DND-41 (cell line): Measurements from ENCODE around the gene LRRC30.
A peak's percentile ranks its signal among the peaks of the same experiment; 100 is the strongest.

Experiments
- ATAC-seq: fragments of 200-7000 bp; cut with Tn5 transposase; 3 replicates; pipeline ENCODE4 v1.9.1; 2021; ENCODE audit warnings: low read depth; ENCODE audit not compliant: insufficient read depth
- DNase-seq: peaks from one replicate; pipeline ENCODE4 v3.0.0-alpha.2; 2020
- H2AFZ ChIP-seq: 2 replicates; pipeline ENCODE4 v1.6.0; 2012; ENCODE audit warnings: low read depth, low read length
- H3K27ac ChIP-seq: 2 replicates; pipeline ENCODE4 v1.5.1; 2012; ENCODE audit warnings: low read length, inconsistent platforms
- H3K27me3 ChIP-seq: fragments of 200-600 bp; sonication (generic); 2 replicates; pipeline ENCODE4 v1.6.0; 2012; ENCODE audit warnings: low read length, mild to moderate bottlenecking, inconsistent platforms; ENCODE audit not compliant: insufficient read depth, poor library complexity
- H3K36me3 ChIP-seq: 2 replicates; pipeline ENCODE4 v1.5.1; 2012; ENCODE audit warnings: low read length, inconsistent platforms; ENCODE audit not compliant: insufficient read depth
- H3K4me1 ChIP-seq: 2 replicates; pipeline ENCODE4 v1.5.1; 2012; ENCODE audit warnings: mild to moderate bottlenecking, low read length; ENCODE audit not compliant: insufficient read depth
- H3K4me2 ChIP-seq: 2 replicates; pipeline ENCODE4 v1.6.0; 2012; ENCODE audit warnings: mild to moderate bottlenecking, moderate library complexity, low read length, inconsistent platforms; ENCODE audit not compliant: insufficient read depth
- H3K4me3 ChIP-seq, 2 experiments: fragments of 200-600 bp in 1 of 2; shearing (Covaris generic) in 1 of 2; 2 replicates each; pipeline ENCODE4 v1.5.1; 2012 to 2016; ENCODE audit warnings: inconsistent platforms in 2 of 2, low read length in 2 of 2, mild to moderate bottlenecking in 2 of 2, low read depth in 1 of 2, moderate library complexity in 1 of 2
- H3K79me2 ChIP-seq: 2 replicates; pipeline ENCODE4 v1.6.0; 2012; ENCODE audit warnings: low read length, inconsistent platforms; ENCODE audit not compliant: insufficient read depth
- H3K9ac ChIP-seq: 2 replicates; pipeline ENCODE4 v1.6.0; 2012; ENCODE audit warnings: low read depth, mild to moderate bottlenecking, inconsistent platforms, low read length, moderate library complexity
- H3K9me3 ChIP-seq: 2 replicates; pipeline ENCODE4 v1.5.1; 2012; ENCODE audit warnings: low read length, moderate library complexity, mild to moderate bottlenecking, inconsistent platforms; ENCODE audit not compliant: insufficient read depth, severe bottlenecking
- H4K20me1 ChIP-seq: 2 replicates; pipeline ENCODE4 v1.6.0; 2012; ENCODE audit warnings: low read length; ENCODE audit not compliant: insufficient read depth
- CTCF ChIP-seq: IDR thresholded peaks from 2 replicates; pipeline ENCODE4 v1.5.1; 2012; ENCODE audit warnings: borderline replicate concordance, low read length, moderate library complexity, mild to moderate bottlenecking; ENCODE audit not compliant: poor library complexity, severe bottlenecking; ENCODE audit errors: extremely low read depth
- EZH2 ChIP-seq: IDR thresholded peaks from 3 replicates; pipeline ENCODE4 v1.6.1; 2012; ENCODE audit warnings: borderline replicate concordance, low read depth, mild to moderate bottlenecking, moderate library complexity, low read length, inconsistent platforms; ENCODE audit not compliant: severe bottlenecking

The LRRC30 gene

GRCh38 chr18:7269942-7270341, 39.1 kb downstream of the LRRC30 start:
- no peak for TF ChIP-seq CTCF
- no peak for TF ChIP-seq EZH2
- ATAC-seq: no peak
- H3K27me3 ChIP-seq: no peaks in the 10 kb centered on the region
- no peak overlapping the region for H3K4me3 ChIP-seq
- no peaks in the 10 kb centered on the region for H3K36me3 ChIP-seq
- DNase-seq: no peak
- no peak overlapping the region for H3K4me2 ChIP-seq
- no peak overlapping the region for H2AFZ ChIP-seq
- H3K9ac ChIP-seq: no peak overlapping the region
- no peak overlapping the region for H3K27ac ChIP-seq
- no peaks in the 10 kb centered on the region for H4K20me1 ChIP-seq
- no peaks in the 10 kb centered on the region for H3K9me3 ChIP-seq
- no peaks in the 10 kb centered on the region for H3K4me1 ChIP-seq
- H3K79me2 ChIP-seq: no peaks in the 10 kb centered on the region

- Histone ChIP-seq H2AFZ (no peak overlapping the region), H3K79me2 (no peaks in the 10 kb centered on the region), H3K4me1 (no peaks in the 10 kb centered on the region), H3K27ac (no peak overlapping the region), H3K27me3 (no peaks in the 10 kb centered on the region), H3K4me2 (no peak overlapping the region), H3K9me3 (no peaks in the 10 kb centered on the region), H3K9ac (no peak overlapping the region), H3K4me3 (no peak overlapping the region), H4K20me1 (no peaks in the 10 kb centered on the region), H3K36me3 (no peaks in the 10 kb centered on the region)
- TF ChIP-seq CTCF (peak; percentile 11), EZH2 (no peak)
- ATAC-seq (no peak), DNase-seq (no peak)
These were observed 41.6 kb downstream of the LRRC30 start for GRCh38 chr18:7272311-7273049.

GRCh38 chr18:7273301-7273921, 42.5 kb downstream of the LRRC30 start:
- TF ChIP-seq CTCF (no peak), EZH2 (no peak)
- ATAC-seq: no peak

More at GRCh38 chr18:7273301-7273921, 42.5 kb downstream of the LRRC30 start:
- Histone ChIP-seq H4K20me1 (no peaks in the 10 kb centered on the region), H3K9ac (no peak overlapping the region), H3K27me3 (no peaks in the 10 kb centered on the region), H3K9me3 (no peaks in the 10 kb centered on the region), H2AFZ (no peak overlapping the region), H3K4me2 (no peak overlapping the region), H3K36me3 (no peaks in the 10 kb centered on the region), H3K27ac (no peak overlapping the region), H3K4me3 (no peak overlapping the region), H3K4me1 (no peaks in the 10 kb centered on the region), H3K79me2 (no peaks in the 10 kb centered on the region)
- DNase-seq: no peak
